Fibroblast of the conjunctiva (primary cell): ENCODE measurements around the gene HTATIP2.
"Not testable (repeated sequence)": the region's sequence is repeated elsewhere in the genome, so short reads cannot be mapped to it uniquely, and the experiment has no call there.

Experiments used
- DNase-seq: peaks from one replicate; pipeline ENCODE4 v3.0.0-alpha.2; 2010; ENCODE audit warnings: low read depth

The HTATIP2 gene

DNA sequence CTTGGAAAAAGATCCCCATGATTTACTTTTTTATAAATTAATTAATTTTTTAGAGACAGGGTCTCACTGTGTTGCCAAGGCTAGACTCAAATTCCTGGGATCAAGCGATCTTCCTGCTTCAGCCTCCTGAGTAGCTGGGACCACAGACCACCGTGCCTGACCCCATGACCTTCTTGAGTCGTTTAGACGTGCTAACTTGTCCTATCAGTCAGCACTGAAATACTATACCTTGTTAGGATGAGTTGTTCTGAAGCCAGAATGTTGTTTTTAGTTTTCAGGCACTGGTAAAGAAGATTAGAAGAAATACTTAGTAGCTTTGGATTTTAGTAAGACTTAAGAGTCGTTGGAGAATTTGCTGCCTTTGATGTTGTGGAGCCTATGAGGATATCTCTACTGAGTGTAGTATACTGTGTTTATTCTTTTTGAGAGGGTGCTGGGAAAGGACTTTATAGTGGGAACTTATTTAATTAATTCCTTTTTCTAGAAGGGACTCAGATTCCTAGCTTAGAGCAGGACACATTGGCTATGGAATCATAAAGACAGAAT, 8.6 kb downstream of the HTATIP2 start:
- DNase-seq: no peak

DNA sequence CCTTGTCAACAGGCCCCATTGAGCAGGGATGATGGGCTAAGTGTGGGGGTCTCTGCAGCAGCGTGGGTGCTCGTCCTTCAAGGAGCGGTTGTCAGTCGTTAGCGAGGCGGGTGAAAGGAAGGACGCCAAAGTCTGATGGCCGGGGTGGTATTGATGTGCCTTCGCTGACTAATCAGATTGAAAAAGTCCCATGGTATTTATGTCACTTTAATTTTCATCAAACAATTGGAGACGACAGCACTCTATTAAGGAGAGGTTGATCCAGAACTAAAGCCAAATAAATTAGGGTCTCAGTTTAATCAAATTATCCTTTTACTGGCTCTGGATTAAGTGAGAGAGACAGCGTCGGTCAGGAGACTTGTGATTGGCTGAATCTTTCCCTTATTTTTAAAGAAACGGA, 9.6 kb downstream of the HTATIP2 start:
- no peak for DNase-seq

DNA sequence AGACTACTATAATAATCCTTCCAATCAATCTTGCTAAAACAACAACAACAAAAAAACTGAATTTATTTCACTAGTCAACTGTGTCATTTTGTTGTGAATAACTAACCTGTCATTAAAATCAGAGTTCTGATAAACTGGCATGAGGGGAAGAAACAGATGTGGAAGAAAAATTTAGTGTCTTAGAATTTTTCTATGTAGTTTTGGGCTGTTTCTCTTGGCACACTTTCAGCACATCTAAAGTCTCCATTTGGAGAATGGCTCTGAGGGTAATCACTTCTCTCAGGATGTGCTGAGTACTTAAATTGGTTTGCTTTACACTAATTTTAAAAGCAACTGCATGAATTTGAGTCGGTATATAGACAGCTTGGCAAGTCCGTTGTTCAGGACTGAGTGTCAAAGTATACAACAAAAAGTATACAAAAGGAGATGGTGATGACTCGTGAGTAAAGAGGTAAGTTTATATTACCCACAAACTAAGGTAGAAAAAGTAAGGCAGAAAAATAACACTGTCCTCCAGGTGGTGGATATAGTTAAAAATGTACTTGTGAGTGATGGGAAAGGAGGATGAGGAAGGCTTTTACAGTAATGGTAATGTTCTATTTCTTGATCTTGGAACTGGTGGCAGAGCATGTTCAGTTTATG, 10.2 kb downstream of the HTATIP2 start:
- no peak for DNase-seq

DNA sequence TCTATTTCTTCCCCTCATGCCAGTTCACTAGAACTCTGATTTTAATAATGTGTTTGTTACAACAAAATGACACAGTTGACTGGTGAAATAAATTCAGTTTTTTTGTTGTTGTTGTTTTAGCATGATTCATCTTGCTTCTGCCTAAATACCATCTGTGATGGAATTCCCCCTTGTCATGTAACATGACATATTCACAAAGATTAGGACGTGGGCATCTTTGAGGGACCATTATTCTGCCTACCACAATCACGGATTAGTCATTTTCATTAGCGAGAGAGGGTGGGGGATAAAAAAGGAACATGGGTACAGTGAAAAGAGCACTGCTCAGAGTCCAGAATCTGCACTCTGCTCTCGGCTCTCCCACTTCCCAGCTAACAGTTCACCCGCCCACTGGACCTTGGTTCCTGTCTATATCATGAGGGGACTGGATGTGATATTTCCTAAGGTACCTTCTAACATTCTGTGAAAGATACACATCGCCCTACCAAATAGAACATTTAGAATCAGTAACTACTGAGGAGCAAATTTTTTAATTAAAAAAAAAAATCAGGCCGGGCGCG, 11.3 kb downstream of the HTATIP2 start:
- DNase-seq: no peak

DNA sequence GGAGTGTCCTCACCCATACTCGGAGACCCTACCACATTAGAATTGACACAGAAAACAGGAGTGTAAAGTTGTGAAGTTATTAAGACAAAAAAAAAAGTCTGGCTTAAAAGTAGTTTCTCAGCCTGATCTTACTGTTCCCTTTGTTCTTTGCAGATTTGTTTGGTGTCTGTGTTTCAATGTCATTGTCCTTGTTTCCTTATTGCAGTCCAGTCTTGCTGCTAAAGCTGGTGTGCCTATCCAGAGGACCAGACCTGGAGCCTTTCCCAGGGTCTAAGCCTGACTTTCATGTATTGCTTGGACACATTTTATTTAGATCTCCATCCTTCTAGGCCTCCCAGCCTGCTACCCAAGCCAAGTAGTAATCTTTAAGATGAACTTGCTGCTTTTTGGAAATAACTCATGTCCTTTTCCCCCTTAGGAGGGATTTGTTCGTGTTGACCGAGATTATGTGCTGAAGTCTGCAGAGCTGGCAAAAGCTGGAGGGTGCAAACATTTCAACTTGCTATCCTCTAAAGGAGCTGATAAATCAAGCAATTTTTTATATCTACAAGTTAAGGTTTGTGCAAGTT, 12.7 kb downstream of the HTATIP2 start:
- no peak for DNase-seq

DNA sequence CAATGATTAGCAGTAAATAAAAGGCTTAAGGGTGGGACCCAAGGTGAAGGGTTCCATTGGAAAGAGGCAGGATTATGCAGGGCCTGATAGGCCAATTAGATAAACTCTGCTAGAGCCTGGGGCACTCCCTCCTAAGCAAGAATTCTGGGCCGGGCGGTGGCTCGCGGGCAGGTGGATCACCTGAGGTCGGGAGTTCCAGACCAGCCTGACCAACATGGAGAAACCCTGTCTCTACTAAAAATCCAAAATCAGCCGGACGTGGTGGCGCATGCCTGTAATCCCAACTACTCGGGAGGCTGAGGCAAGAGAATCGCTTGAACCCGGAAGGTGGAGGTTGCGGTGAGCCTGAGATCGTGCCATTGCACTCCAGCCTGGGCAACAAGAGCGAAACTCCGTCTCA, 22.5 kb downstream of the HTATIP2 start:
- DNase-seq: not testable (repeated sequence)

DNA sequence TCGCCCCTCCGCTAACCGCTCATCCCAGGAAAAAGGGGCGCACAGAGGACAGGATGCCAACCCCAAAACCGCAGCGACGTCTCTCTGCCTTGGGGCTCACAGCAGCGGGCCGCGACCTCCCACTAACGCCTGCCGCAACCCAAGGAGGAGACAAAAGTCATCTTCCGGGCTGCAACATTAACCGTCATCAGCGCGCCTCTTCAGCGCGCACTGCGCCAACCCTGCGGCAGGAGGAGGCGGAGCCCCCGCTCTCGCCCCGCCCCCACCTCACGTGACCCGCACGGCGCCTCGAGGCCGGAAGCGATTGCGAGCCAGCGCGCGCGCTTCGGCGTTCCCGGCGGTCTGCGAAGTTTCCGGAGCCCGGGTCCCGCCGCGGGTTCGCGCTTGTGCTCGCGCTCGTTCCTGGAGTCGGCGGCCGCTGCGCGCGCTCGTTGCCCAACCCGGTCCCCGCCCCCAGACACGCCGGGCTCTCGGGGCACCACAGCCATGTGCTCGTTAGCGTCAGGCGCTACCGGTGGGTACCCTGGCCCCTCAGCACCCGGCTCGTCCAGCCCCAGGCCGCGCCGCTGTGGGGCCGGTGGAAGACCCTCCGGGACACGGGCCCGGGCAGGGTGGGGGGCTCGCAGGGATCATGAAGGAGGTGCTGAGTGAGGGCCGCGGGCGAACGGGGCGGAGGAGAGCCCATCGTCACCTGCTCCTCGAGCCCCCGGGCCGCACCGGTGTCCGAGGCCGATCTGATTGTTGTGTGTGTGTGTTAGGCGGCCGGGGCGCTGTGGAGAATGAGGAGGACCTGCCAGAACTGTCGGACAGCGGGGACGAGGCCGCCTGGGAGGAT, 24.0 kb downstream of the HTATIP2 start, which contains the start of gene PRMT3:
Gene PRMT3 (plus strand): TSS at position 456 of the 835 bp plus-strand sequence. CDS start 31 bp downstream, at position 487.
- peak; percentile 91 for DNase-seq

DNA sequence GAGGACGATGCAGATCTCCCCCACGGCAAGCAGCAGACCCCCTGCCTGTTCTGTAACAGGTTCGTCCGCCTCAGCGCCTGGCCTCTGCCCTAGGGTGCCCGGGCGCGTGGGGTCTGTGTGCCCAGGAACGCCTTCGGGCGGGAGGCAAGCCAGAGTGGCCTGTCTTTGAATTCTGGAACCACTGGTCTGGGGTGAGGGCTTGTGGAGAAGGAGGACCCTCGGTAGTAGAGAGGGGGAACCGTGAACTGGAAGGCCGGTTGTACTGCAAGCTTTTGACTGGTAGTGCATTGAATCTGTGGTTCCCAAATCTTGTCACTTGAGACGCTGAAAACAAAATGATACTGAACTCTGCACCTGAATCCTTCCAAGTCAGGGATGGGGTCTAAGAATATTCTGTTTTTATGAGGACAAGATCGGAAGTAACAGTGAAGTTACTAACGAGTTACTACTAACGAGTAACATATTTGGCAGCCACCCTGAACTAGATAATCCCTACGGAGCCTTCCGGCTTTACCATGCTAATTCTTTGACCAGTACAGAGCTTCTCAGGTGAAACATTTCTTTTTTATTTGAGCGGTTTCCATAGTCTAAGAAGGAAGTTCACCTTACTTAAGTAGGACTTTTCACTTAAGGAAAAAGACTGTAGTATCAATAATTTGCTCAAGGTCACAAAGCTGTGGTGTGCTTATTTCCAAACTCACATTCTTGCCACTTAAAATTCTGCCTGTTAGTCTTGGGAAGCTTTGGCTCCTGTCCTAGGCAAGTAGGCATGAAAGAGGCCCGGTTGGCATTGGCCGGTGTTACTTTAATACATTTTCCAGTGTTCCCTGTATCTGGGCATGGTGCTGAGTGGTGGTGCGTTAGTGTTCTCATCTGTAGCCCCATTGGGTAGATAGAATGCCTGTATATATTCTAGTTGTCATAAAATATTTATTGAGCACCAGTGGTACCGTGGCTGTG, 24.9 kb downstream of the HTATIP2 start:
- no peak for DNase-seq

DNA sequence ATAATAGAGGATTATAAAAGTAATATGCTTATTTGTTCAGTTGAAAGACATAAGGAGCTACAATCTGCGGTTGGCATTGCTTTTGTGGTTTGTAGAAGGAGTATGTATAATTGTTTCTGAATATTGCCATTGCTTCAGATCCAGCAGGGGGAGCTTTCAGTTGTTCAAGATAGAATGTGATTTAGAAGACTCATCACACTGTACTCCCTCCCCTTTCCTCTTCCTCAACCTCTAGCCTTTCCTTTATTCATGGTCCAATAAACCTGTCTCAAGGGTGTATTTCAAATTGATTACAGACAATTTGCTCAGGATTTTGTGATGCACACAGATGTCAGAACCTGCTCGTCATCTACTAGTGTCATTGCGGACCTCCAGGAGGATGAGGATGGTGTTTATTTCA, 33.8 kb downstream of the HTATIP2 start:
- DNase-seq: peak; percentile 37

DNA sequence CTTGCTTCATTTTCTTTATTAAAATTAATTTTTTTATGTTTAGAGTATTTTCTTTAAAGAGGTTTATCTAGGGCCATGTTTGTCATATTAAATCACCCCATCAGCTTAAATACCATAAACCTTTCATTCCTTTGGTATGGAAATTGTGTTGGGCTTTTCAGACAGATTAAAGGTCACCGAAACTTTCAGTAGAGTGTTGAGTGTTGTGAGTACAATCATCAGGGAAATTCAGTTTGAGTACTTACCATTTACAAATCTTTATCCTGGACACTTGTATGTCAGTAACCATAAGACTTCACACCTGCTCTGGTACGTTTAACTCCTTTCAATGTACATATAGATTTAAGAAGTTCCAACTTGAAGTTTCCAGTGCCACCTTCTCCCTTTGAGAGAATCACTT, 36.0 kb downstream of the HTATIP2 start:
- no peak for DNase-seq

DNA sequence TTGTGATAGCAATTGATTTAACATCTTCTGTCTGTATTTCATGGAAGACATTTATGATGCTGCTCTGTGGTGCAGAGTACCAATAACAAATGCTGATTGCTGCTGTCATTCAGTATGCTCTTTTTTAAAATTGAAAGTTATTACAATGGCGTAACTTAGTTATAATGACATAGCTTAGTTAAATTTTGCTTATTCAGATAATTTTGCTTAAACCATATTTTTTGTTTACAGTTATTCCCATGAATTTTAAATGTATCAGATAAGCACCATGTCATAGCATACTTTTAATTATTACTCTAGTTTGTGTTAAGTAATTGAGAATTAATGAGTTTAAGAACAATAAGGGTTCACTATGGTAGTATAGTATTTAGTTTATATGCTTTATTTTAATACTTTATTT, 39.5 kb downstream of the HTATIP2 start:
- DNase-seq: no peak

DNA sequence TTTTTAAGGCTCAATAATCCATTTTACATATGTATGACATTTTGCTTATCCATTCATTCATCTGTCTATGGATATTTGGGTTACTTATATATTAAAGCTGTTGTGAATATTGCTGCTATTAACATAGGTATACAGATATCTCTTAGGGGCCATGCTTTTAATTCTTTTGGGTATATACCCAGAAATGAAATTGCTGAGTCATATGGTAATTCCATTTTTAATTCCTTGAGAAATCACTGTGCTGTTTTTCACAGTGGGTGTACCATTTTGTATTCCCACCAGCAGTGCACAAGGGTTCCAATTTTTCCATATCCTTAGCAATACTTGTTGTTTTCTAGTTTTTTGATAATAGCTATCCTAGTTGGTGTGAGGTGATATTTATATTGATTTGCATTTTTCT, 43.0 kb downstream of the HTATIP2 start:
- DNase-seq: no peak

DNA sequence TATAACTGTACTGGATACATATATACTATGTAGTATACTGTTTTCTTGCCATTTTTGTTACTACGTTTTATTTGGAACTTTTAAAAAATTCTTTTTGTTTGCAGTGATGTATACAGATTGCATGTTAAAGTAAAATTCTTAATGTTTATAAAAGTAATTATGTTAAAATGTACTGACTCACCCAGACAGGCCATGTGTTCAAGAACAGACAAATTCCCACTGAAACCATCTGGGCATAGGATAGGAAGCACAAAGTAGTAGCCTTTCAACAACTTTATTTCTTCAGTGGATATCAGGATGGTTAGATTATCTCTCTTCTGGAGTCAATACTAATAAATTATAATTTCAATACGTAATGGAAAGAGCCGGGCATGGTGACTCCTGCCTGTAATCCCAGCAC, 43.8 kb downstream of the HTATIP2 start:
- DNase-seq: no peak

DNA sequence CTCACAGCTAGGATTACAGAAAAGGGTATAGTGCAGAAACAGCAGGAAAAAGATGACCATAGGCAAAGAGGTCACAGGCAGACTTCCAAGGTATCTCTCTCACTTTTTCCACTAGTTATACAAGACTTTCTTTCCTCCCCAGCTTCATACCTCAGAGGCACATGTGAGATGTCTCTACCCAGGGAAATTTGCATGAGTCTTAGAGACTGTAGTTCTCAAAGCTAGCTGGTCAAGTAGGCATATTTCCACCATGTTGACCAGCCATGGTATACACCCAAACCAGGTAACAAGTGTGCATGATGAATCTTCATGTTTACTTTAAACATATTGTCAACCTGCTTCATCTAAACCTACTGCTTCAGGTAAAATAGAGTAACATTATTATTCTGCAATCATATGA, 51.9 kb downstream of the HTATIP2 start:
- DNase-seq: no peak

DNA sequence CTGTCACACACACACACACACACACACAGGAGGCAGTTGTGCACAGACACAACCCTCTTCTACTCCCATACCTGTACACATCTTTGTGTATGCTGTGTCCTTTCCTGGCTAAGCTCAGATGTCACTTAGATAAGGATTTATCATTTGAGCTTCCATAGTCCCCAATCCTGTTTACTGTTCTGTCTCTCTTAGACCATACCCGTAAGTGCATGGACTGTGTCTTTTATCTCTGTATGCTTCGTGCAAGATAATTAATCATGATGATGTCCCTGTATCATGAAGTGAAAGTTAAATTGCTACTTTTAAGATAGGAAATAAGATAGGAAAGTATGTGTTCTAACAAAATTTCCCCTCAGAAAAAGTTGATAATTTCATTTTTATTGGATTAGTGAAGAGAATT, 54.3 kb downstream of the HTATIP2 start:
- DNase-seq: no peak

DNA sequence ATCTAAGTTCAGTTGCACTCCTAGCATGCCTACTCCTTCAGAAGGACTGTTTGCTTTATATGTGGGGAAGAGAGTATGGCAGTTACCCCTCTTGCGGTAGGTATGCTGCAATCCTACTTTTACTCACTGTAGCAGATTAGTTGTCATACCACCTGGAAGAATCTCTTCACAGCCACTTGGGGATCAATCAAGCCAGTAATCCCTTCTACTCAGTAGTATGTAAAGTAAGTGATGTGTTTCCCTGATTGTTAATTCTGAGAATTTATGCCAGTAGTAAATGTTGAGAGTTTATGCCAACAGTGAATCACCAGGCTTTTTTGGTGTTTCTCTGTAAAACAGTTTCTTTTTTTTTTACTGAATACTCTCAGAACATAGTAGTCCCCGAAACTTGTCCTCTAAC, 58.4 kb downstream of the HTATIP2 start:
- no peak for DNase-seq

DNA sequence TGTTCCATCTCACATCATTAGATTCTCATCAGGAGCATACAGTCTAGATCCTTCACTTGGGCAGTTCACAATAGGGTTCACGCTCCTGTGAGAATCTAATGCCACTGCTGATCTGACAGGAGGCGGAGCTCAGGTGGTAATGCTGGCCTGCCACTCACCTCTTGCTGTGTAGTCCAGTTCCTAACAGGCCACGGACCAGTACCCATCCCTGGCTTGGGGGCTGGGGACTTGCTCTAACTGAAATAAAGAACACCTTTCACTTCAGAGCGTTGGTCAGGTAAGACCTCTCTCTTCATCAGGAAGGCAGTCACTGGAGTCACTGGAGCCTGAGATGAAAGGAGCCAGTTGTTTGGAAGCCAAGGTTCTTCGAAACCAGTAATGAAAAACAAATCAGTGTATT, 65.7 kb downstream of the HTATIP2 start:
- DNase-seq: no peak
